ENCODE measurements around the gene RSRC1. TPM values are rescaled to one million over a fixed set of nuclear protein-coding genes. Genes with fewer than 3 reads are reported as not detected.
"Not testable (repeated sequence)": the region's sequence is repeated elsewhere in the genome, so short reads cannot be mapped to it uniquely, and the experiment has no call there.

The RSRC1 gene, protein sequence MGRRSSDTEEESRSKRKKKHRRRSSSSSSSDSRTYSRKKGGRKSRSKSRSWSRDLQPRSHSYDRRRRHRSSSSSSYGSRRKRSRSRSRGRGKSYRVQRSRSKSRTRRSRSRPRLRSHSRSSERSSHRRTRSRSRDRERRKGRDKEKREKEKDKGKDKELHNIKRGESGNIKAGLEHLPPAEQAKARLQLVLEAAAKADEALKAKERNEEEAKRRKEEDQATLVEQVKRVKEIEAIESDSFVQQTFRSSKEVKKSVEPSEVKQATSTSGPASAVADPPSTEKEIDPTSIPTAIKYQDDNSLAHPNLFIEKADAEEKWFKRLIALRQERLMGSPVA
- polyA plus RNA-seq, result 10 to 100 TPM in 2 of 3 donors, 1 to 10 TPM in 1; 7.2 to 18.8 (median 13.7) TPM

GRCh38 chr3:158109804-158110657, at the start of gene RSRC1:
RSRC1 (plus strand) TSS chr3:158110089; CDS start chr3:158122105, 12,016 bp downstream.
- H3K27ac ChIP-seq (ENCODE audit: low read depth, low read length), result no peak within 1 kb of the TSS
- WGBS, 3 donors, result 0% methylated on average over 56 to 57 of the region's 57 CpGs

GRCh38 chr3:158065574-158065973, 44.3 kb upstream of the RSRC1 start:
- WGBS, 3 donors, result 52 to 97% (median 87%) methylated on average over 2 of the region's 2 CpGs
- not testable (repeated sequence) for H3K27ac ChIP-seq (ENCODE audit: low read depth, low read length)

DNA sequence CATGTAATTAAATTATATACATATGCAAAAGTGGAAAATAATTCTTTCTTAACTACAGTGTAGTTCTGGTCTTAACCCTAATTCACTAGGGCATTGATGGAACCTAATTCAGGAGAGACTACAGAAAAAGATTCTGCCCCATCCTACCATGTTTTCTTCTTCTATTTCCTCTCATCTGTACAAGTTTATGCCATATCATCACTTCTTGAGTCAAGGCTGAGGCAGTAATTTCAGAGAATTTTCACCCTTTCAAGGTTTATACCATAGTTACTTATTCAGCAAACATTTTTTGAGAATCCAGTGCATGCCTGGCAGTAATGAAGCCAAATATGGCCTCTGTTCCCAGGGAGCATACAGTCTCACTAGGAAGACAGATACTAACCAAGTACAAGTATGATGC, 37.1 kb upstream of the RSRC1 start:
- no peak overlapping the region for H3K27ac ChIP-seq (ENCODE audit: low read depth, low read length)

GRCh38 chr3:158074591-158074990, 35.3 kb upstream of the RSRC1 start:
- WGBS, 3 donors, result 42 to 52% (median 46%) methylated on average over 1 of the region's 1 CpG
- H3K27ac ChIP-seq (ENCODE audit: low read depth, low read length), result no peak overlapping the region

GRCh38 chr3:158079599-158079998, 30.3 kb upstream of the RSRC1 start:
- WGBS, 3 donors, result 82 to 90% (median 88%) methylated on average over 1 of the region's 1 CpG
- H3K27ac ChIP-seq (ENCODE audit: low read depth, low read length), result no peak overlapping the region

GRCh38 chr3:158084651-158085050, 25.2 kb upstream of the RSRC1 start:
- no peak overlapping the region for H3K27ac ChIP-seq (ENCODE audit: low read depth, low read length)

GRCh38 chr3:158085358-158085757, 24.5 kb upstream of the RSRC1 start:
- H3K27ac ChIP-seq (ENCODE audit: low read depth, low read length), result no peak overlapping the region

DNA sequence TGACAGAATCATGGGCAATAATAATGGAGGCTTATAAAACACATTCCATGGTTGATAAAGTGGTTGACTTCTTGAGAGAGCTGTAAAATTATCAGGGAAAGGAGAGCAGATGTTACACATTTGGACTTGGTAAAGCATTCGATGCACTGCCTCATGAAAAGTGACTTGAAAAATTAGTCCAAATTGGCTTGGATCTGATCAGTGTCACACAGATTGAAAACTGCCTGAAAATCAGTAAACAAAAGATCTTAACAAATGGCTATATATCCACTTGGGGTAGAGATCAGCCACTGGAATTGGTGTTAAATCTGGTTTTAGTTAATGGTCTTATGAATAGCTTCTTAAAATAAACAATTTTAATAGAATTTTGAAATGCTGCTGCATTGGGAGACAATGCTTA, 24.0 kb upstream of the RSRC1 start:
- WGBS, 3 donors, result 21 to 75% (median 66%) methylated on average over 1 of the region's 1 CpG
- no peak overlapping the region for H3K27ac ChIP-seq (ENCODE audit: low read depth, low read length)

DNA sequence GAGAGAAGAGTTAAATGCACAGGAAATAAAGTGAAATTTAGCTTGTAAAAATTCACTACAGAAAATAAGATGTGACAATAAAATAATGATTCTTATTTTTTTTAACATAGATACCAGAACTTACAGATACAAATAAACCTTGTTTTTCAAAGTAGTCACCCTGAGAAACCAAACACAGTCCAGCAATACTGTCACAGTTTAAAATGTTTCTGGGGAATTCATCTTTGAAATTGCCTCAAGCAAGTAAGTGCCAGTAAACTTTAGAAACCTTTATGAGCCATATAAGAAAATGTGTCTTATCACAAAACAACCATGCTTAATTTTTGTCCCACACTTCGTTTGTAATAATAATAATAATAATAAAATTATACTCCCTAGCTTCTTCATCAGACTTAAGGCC, 23.5 kb upstream of the RSRC1 start:
- no peak overlapping the region for H3K27ac ChIP-seq (ENCODE audit: low read depth, low read length)
- WGBS, 3 donors, result 24 to 33% (median 31%) methylated on average over 1 of the region's 1 CpG

DNA sequence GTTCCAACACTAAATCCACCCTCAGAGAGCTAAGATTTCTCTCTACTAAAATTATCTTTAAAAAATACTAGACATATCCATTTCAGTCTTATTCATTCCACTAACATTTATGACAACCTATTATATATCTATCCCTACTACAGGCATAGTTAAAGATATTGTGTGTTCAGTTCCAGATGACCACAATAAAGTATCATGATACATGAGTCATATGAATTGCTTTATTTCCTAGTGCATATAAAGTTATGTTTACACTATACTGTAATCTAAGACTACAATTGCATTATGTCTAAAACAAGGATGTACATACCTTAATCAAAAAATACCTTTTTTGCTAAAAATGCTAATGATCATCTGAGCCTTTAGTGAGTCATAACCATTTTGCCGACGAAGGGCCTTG, 23.1 kb upstream of the RSRC1 start:
- WGBS, 3 donors, result 94 to 97% (median 95%) methylated on average over 2 of the region's 2 CpGs
- H3K27ac ChIP-seq (ENCODE audit: low read depth, low read length), result no peak overlapping the region

GRCh38 chr3:158091531-158091930, 18.4 kb upstream of the RSRC1 start:
- WGBS, 3 donors, result 27 to 32% (median 31%) methylated on average over 5 of the region's 5 CpGs
- no peak overlapping the region for H3K27ac ChIP-seq (ENCODE audit: low read depth, low read length)

- WGBS, 3 donors, result 71 to 89% (median 88%) methylated on average over 2 of the region's 2 CpGs
- H3K27ac ChIP-seq (ENCODE audit: low read depth, low read length), result no peak overlapping the region
Measured at GRCh38 chr3:158093526-158093925, 16.4 kb upstream of the RSRC1 start.

- no peak overlapping the region for H3K27ac ChIP-seq (ENCODE audit: low read depth, low read length)
- 12 to 17% (median 16%) methylated on average over 61 to 66 of the region's 66 CpGs for WGBS, 3 donors
Measured at GRCh38 chr3:158094235-158095110, 15.4 kb upstream of the RSRC1 start.

GRCh38 chr3:158095111-158095813, 14.6 kb upstream of the RSRC1 start:
- H3K27ac ChIP-seq (ENCODE audit: low read depth, low read length), result no peak overlapping the region
- WGBS, 3 donors, result 6 to 12% (median 11%) methylated on average over 22 of the region's 22 CpGs

DNA sequence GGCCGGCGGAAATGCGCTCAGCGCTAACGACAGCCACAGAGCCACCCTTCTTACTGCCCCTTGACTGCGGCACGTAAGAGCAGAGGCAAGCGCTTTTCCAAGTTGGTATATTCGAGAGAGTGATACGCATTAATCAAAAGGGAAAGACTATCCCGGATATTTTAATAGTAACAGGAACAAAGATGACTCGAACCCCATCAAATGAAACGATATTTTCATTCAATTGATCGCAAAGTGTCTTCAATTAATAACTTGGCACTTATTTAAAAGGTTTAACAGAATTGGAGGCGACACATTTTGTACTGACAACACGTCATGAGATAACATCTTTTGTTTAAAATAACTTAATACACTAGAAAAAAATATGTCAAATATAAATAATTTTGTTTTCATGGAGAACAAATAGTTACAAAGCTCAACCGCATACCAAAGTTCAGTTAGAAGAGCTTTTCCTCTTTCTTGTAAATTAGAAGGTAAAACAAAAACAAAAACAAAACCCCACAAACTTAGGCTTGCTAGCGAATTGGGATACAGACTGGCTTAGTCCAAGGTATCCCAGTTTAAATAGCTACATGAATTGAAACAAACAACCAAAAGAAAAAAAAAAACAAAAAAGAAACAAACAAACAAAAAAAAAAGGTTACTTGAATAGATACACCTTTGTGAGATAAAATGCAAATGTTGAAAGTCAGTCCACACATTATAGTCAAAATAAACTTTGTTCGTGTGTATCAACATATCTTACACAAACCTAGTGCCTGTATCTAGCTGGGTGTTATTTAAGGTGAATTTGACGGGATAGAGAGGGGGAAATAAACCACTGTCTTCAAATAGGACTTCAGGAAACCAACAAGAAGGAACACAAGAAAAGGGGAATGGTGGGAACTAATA, 13.8 kb upstream of the RSRC1 start:
- 7 to 15% (median 14%) methylated on average over 20 of the region's 20 CpGs for whole genome bisulfite sequencing, 3 donors

GRCh38 chr3:158097081-158097592, 12.8 kb upstream of the RSRC1 start:
- WGBS, 3 donors, result 14 to 21% (median 20%) methylated on average over 11 of the region's 11 CpGs
- H3K27ac ChIP-seq (ENCODE audit: low read depth, low read length), result no peak overlapping the region

More for the DNA sequence above, 13.8 kb upstream of the RSRC1 start:
- no peak overlapping the region for H3K27ac ChIP-seq (ENCODE audit: low read depth, low read length)
